ENCODE measurements around the gene ENTREP3. TPM values are rescaled to one million over a fixed set of nuclear protein-coding genes. Genes with fewer than 3 reads are reported as not detected.

The ENTREP3 gene
- total RNA-seq, 2 experiments from 2014 or later = 9.1 to 59.3 TPM

- H2AFZ ChIP-seq (ENCODE audit: low read length) = no peak overlapping the region
- no peak overlapping the region for H3K4me3 ChIP-seq (ENCODE audit: low read depth, low read length, poor library complexity, severe bottlenecking)
- H3K4me1 ChIP-seq (ENCODE audit: insufficient read depth, low read length, poor library complexity, severe bottlenecking) = peaks cover 17% of the 10 kb centered on the region
- no TSS peak for BruUV-seq (replicated peaks)
- no peaks in the 10 kb centered on the region for H3K36me3 ChIP-seq (ENCODE audit: insufficient read depth, low read length)
- POLR2A ChIA-PET = no interaction called here
- intact Hi-C loops (cut with micrococcal nuclease; ENCODE audit: unreplicated experiment) = no loop called here
- no peaks in the 10 kb centered on the region for H3K9me2 ChIP-seq (ENCODE audit: insufficient read depth, low read length)
- no peaks in the 10 kb centered on the region for H4K20me1 ChIP-seq (ENCODE audit: insufficient read depth, low read length)
- no peak for DNase-seq (ENCODE audit: low spot score)
- H3K79me2 ChIP-seq (ENCODE audit: insufficient read depth, low read depth, low read length) = no peaks in the 10 kb centered on the region
- H3K27ac ChIP-seq (ENCODE audit: low read depth, low read length, poor library complexity, severe bottlenecking) = no peak overlapping the region
- H3K4me2 ChIP-seq (ENCODE audit: low read length) = no peak overlapping the region
- CTCF ChIA-PET (ENCODE audit: unreplicated experiment) = no interaction called here
- no peak for TF ChIP-seq EZH2phosphoT487 (IDR thresholded peaks at IDR 0.05; ENCODE audit: borderline replicate concordance, low read depth, low read length)
- TF ChIP-seq CTCF (conservative IDR thresholded peaks at IDR 0.05; ENCODE audit: low read length) = no peak
- H3K9me3 ChIP-seq (ENCODE audit: low read length) = no peaks in the 10 kb centered on the region
Measured at GRCh38 chr1:155295942-155296267, 40.6 kb upstream of the ENTREP3 start.

- H3K27ac ChIP-seq (ENCODE audit: low read depth, low read length, poor library complexity, severe bottlenecking) = no peak overlapping the region
- POLR2A ChIA-PET = no interaction called here
- no peak overlapping the region for H2AFZ ChIP-seq (ENCODE audit: low read length)
- H3K4me3 ChIP-seq (ENCODE audit: low read depth, low read length, poor library complexity, severe bottlenecking) = no peak overlapping the region
- BruUV-seq (replicated peaks) = no TSS peak
- CTCF ChIA-PET (ENCODE audit: unreplicated experiment) = no interaction called here
- peaks cover 17% of the 10 kb centered on the region for H3K4me1 ChIP-seq (ENCODE audit: insufficient read depth, low read length, poor library complexity, severe bottlenecking)
- H4K20me1 ChIP-seq (ENCODE audit: insufficient read depth, low read length) = no peaks in the 10 kb centered on the region
- H3K9me3 ChIP-seq (ENCODE audit: low read length) = no peaks in the 10 kb centered on the region
- TF ChIP-seq CTCF (conservative IDR thresholded peaks at IDR 0.05; ENCODE audit: low read length) (no peak), EZH2phosphoT487 (IDR thresholded peaks at IDR 0.05; ENCODE audit: borderline replicate concordance, low read depth, low read length) (no peak)
- intact Hi-C loops (cut with micrococcal nuclease; ENCODE audit: unreplicated experiment) = no loop called here
- H3K9me2 ChIP-seq (ENCODE audit: insufficient read depth, low read length) = no peaks in the 10 kb centered on the region
- DNase-seq (ENCODE audit: low spot score) = no peak
- H3K4me2 ChIP-seq (ENCODE audit: low read length) = no peak overlapping the region
- no peaks in the 10 kb centered on the region for H3K36me3 ChIP-seq (ENCODE audit: insufficient read depth, low read length)
- no peaks in the 10 kb centered on the region for H3K79me2 ChIP-seq (ENCODE audit: insufficient read depth, low read depth, low read length)
Measured at GRCh38 chr1:155295183-155295941, 40.1 kb upstream of the ENTREP3 start.

- no peak for DNase-seq (ENCODE audit: low spot score)
- no TSS peak for BruUV-seq (replicated peaks)
- Histone ChIP-seq H3K79me2 (ENCODE audit: insufficient read depth, low read depth, low read length) (no peaks in the 10 kb centered on the region), H3K4me3 (ENCODE audit: low read depth, low read length, poor library complexity, severe bottlenecking) (no peak overlapping the region), H4K20me1 (ENCODE audit: insufficient read depth, low read length) (no peaks in the 10 kb centered on the region), H3K4me1 (ENCODE audit: insufficient read depth, low read length, poor library complexity, severe bottlenecking) (peaks cover 17% of the 10 kb centered on the region), H2AFZ (ENCODE audit: low read length) (no peak overlapping the region), H3K9me2 (ENCODE audit: insufficient read depth, low read length) (no peaks in the 10 kb centered on the region), H3K9me3 (ENCODE audit: low read length) (no peaks in the 10 kb centered on the region), H3K36me3 (ENCODE audit: insufficient read depth, low read length) (no peaks in the 10 kb centered on the region), H3K4me2 (ENCODE audit: low read length) (no peak overlapping the region), H3K27ac (ENCODE audit: low read depth, low read length, poor library complexity, severe bottlenecking) (no peak overlapping the region)
- intact Hi-C loops (cut with micrococcal nuclease; ENCODE audit: unreplicated experiment) = no loop called here
- POLR2A ChIA-PET = no interaction called here
- TF ChIP-seq CTCF (conservative IDR thresholded peaks at IDR 0.05; ENCODE audit: low read length) = no peak
- no peak for TF ChIP-seq EZH2phosphoT487 (IDR thresholded peaks at IDR 0.05; ENCODE audit: borderline replicate concordance, low read depth, low read length)
- CTCF ChIA-PET (ENCODE audit: unreplicated experiment) = no interaction called here
Measured at GRCh38 chr1:155294520-155295182, 39.4 kb upstream of the ENTREP3 start.
